GM19324 (cell line): ENCODE data around the gene DCTN3.

Experiments used
- ATAC-seq: cut with Tn5 transposase; IDR thresholded peaks from one replicate; pipeline ENCODE4 v1.9.1; 2021; ENCODE audit warnings: mild to moderate bottlenecking, moderate library complexity; ENCODE audit not compliant: unreplicated experiment, low FRiP score

The DCTN3 gene

DNA sequence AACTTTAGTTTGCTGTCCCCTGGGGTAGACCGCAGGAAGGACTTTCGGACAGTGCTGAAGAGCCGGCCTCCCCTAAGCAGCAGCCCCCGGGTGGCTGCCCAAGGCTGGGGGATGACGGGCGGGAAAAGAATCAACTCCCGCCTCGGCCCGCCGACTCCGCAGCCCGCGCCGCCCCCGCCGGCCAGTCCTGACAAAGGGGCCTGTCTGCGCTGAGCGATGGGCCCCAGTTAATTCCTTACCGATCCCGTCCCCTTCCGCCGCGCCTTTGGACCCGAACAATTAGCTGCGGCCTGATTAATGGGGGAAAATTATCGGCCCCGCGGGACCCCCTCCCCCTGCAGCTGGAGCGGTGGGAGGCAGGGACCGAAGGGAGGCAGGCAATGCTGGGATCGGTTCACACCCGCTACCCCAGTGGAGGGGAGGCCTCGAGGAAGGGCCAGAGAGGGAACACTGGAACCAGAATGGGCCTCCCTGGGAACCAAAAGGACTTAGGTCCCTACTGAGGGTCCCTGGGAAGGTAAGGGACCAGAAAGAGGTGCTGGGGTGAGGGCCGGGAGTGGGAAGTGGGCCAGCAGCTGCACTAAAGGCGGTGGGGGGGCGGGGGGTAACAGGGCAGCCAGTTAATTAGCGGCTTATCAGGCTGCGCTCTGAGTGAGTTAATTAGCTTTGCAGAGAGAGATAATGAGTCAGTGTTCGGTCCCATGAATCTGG is 4.3 kb upstream of the DCTN3 start:
- no peak for ATAC-seq

GRCh38 chr9:34623374-34624235 is 3.3 kb upstream of the DCTN3 start:
- ATAC-seq, result no peak

DNA sequence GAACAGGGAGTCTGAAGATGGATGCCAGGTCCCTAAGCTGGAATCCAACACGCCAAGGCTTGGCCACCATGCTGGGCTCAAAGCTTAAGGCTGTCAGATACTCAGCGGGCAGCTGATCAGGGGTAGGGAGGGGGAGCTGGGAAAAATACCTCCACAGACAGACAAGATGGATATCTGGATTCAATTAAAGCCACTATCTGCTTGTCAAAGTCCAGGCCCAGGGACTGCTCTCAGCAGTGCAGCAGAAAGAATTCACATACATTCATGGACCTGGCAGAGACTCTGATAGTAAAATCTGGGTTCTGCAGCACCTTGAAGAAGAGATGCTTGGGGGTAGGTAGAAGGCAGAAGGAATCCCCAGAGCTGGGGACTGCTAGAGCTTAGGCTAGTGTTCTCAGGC is 5.2 kb downstream of the DCTN3 start:
- ATAC-seq, result no peak

DNA sequence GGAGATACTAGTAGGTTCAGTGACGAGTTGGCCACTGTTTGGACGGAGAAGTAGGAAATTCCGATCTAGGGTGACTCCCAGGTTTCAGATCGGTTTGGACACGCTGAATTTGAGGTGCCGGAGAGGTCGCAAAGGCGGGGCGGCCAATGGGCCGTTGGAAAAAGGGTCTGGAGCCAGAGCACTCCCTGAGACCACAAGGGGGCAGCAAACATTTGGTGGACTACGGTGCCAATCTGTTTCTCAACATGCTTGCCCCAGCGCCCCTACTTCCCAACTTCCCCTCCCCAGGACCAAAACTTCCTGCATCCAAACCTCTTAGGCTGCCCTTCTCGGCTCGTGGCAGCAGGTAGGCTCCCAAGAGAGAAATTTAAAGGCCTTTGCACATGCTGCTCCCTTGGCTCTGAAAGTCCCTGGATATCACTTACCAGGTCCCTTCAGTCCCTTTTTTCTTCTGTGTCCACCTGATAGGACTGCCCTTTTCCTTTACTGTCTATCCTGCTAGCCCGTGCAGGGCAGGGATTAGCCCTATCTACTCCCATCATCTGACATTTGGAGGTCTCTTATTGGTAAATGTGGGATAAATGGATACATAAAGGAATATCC is 7.4 kb downstream of the DCTN3 start:
- peak; percentile 36 for ATAC-seq

GRCh38 chr9:34611811-34612787 is 8.2 kb downstream of the DCTN3 start, which contains the start of gene RPP25L:
TSS of gene RPP25L (minus strand) at chr9:34612097. CDS start at chr9:34611296, 801 bp downstream.
- ATAC-seq, result peak; percentile 76

- ATAC-seq, result peak; percentile 4
These were observed 9.0 kb downstream of the DCTN3 start for GRCh38 chr9:34611251-34611810.

- no peak for ATAC-seq
These were observed 9.7 kb downstream of the DCTN3 start for GRCh38 chr9:34610434-34611206.

GRCh38 chr9:34607331-34607730 is 13.0 kb downstream of the DCTN3 start:
- no peak for ATAC-seq

- ATAC-seq, result no peak
These were observed 13.4 kb downstream of the DCTN3 start for GRCh38 chr9:34606905-34607304.

GRCh38 chr9:34606190-34606589 is 14.1 kb downstream of the DCTN3 start:
- ATAC-seq, result no peak

GRCh38 chr9:34603610-34604231 is 16.6 kb downstream of the DCTN3 start:
- ATAC-seq, result no peak

DNA sequence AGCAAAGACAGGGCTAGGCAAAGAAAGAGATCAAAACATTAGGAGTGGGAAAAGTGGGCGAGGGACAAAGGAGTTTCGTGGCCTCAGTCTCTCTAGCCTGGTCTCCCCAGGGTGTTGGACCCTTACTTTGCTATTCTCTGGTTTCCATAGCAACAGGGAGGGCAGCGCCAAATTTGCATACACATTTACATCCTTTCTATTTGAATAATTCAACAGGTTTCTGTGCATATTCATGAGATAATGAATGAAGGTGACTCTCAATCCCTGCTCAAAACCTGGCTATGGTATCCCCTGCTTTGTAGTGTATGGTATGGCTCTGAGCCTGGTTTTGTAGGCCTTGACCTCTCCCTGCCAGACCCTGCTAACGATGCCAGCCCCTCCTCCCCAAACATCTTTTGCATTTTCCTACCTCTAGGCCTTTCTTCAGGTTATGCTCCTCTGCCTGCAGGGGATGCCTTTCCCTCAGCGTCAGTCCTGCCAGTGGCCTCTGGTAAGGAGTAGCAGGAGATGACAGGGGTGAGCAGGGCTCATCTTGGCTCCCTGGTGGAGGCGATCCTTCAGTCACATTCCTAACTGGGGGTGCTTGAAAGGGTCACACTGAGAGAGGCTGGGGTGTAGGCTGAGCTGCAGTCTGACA is 18.2 kb downstream of the DCTN3 start:
- no peak for ATAC-seq

DNA sequence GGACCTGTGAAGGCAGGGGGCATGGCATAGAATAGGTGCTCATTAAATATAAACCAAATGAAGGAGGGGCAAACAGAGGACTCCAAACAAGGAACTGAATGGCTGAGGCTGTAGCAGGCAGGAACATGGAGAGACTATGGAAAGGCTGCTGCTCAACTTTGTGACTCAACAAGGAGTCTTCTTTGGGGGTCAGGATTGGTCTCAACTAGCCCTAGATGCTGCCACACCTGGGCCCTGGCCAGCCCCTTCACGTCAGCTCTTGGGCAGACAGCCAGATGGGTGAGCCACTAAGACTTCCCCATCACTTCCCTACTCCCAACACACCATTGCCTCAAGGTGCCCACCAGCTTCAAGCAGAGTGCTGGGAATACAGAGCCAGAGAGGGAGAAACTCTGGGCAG is 19.4 kb downstream of the DCTN3 start:
- no peak for ATAC-seq

DNA sequence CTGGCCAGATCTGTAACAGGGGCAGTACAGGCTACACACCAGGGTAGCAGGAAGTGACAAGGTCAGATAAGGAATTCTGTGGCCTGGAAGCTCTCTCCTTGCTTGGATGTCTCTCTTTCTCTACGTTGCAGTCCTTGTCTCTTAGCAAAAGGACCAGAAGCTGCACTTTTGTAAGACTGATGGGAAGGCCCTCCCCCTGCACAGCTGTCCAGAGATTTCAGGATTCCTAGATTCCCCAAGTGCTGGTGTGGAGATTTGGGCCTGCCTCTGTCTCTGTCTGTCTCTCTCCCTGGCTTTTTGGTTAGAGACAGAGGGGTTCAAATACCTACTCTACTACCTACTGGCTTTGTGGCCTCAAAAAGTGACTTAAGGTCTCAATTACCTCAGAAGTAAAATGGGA is 20.7 kb downstream of the DCTN3 start:
- no peak for ATAC-seq

DNA sequence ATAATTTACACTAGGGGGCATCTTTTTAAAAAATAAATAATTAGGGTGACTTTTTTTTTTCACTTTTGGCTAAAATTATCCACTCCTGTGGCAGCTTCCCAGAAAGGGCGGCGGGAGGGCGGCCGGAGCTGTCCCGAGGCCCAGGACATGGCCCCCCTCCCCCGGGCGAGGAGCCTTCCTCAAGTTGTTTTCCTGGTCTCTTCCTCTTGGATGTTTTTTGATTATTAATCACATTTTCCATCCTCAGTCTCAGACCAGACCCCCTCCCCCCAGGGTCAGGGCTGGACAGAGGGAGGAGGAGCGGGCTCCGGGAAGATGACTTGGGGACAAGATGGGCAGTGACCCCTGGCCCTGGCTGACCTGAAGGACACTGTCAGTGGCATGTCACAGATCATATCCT is 26.1 kb downstream of the DCTN3 start:
- no peak for ATAC-seq

DNA sequence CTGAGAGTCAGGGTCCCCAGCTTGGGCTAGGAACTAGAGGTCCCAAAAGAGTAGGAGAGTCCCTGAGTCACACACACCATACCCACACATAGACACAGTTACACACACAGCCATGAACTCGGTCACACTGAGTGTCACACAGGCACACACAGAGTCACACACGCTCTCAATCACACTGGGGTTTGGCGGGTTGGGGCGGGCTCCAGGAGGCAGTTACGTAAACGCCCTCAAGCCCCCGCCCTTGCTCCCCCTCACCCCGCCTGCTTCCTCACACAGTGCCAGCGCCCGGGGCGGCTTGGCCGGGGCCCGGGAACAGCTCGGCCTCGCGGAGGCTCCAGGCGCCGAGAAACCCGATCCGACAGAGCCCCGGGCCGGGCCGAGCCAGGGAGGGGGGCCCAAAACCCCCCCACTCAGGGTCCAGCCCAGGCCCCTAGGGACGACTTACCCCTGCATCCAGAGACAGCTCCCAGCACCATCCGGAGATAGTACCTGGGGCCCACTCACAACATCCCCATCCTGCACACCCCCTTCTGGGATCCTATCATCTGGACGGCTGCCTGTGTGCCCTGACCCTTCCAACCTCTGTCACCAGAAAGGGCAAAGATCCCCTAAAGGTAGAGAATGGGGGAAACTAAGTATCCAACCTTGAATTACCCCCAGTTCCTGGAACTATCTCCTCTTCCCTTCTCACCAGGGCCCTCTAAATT is 27.2 kb downstream of the DCTN3 start:
- ATAC-seq, result no peak
